Measurements from ENCODE around the gene RNF103. TPM values are rescaled to one million over a fixed set of nuclear protein-coding genes. Genes with fewer than 3 reads are reported as not detected.

The RNF103 gene
- total RNA-seq, 1 donor from 2014 or later: 13.8 TPM

DNA sequence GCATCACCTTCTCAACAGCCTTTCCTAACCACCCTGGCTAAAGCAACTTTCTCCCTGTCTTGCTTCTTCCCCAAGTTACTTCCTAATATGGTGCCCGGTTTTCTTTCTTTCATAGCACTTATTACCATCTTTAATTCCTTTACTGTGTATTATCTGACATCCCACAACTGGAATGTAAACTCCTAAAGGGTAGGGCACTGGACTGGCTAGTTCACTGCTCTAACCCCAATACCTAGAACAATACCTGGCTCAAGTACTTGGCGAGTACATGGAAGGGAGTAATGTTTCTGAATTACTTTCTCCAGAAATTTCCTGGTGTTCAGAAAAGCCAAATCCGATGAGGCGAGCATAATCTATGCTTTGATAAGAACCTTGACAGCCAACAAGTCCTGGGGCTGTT lies 22.7 kb upstream of the RNF103 start:
- Mint-ChIP-seq H3K27me3 (ENCODE audit: low read depth) (no peaks in the 10 kb centered on the region), H3K4me3 (no peak overlapping the region), H3K9me3 (peaks cover 15% of the 10 kb centered on the region), H3K27ac (ENCODE audit: unreplicated experiment) (no peak overlapping the region), H3K36me3 (ENCODE audit: low read depth) (peaks cover 6% of the 10 kb centered on the region), H3K4me1 (no peaks in the 10 kb centered on the region)
- TF ChIP-seq, protein P1, sequence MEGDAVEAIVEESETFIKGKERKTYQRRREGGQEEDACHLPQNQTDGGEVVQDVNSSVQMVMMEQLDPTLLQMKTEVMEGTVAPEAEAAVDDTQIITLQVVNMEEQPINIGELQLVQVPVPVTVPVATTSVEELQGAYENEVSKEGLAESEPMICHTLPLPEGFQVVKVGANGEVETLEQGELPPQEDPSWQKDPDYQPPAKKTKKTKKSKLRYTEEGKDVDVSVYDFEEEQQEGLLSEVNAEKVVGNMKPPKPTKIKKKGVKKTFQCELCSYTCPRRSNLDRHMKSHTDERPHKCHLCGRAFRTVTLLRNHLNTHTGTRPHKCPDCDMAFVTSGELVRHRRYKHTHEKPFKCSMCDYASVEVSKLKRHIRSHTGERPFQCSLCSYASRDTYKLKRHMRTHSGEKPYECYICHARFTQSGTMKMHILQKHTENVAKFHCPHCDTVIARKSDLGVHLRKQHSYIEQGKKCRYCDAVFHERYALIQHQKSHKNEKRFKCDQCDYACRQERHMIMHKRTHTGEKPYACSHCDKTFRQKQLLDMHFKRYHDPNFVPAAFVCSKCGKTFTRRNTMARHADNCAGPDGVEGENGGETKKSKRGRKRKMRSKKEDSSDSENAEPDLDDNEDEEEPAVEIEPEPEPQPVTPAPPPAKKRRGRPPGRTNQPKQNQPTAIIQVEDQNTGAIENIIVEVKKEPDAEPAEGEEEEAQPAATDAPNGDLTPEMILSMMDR (conservative IDR thresholded peaks at IDR 0.05): no peak
- DNase-seq (ENCODE audit: low read depth, low spot score): no peak

DNA sequence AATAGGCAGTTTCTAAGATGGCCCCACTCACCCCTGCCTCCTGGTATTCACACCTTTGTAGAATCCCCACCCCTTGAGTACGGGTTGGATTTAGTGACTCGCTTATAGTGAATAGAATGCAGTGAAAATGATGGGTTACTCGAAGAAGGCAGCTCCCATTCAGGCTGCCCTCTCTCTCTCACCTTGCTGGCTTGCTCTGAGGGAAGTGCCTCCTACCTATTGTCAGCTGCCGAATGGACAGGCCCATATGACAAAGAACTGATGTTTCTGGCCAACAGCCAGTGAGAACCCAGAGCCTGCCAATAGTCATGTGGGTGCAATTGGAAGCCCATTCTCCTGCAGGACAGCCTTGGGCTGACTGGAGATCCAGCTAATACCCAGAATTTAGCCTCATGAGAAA lies 22.1 kb upstream of the RNF103 start:
- Mint-ChIP-seq H3K9me3 (peaks cover 15% of the 10 kb centered on the region), H3K36me3 (ENCODE audit: low read depth) (peaks cover 6% of the 10 kb centered on the region), H3K27ac (ENCODE audit: unreplicated experiment) (no peak overlapping the region), H3K4me3 (no peak overlapping the region), H3K27me3 (ENCODE audit: low read depth) (no peaks in the 10 kb centered on the region), H3K4me1 (no peaks in the 10 kb centered on the region)
- DNase-seq (ENCODE audit: low read depth, low spot score): no peak
- TF ChIP-seq, protein P1 (conservative IDR thresholded peaks at IDR 0.05): no peak

DNA sequence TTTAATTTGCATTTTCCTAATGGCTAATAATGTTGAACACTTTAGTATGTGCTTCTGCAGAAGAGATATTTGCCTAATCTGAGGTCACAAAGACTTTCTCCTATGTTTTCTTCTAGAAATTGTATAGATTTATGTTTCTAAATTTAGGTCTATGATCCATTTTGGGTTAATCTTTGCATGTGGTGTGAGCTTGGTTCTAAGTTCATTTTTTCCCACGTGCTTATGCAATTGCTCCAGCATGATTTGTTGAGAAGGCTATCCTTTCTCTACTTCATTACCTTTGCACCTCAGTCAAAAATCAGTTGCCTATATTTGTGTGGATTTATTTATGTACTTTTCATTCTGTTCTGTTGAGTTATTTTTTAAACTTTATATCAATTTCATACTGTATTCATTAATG lies 15.0 kb upstream of the RNF103 start:
- no peak for DNase-seq (ENCODE audit: low read depth, low spot score)
- TF ChIP-seq, protein P1 (conservative IDR thresholded peaks at IDR 0.05): no peak
- H3K4me3 Mint-ChIP-seq: no peak overlapping the region
- no peaks in the 10 kb centered on the region for H3K9me3 Mint-ChIP-seq
- peaks cover 2% of the 10 kb centered on the region for H3K4me1 Mint-ChIP-seq
- H3K27ac Mint-ChIP-seq (ENCODE audit: unreplicated experiment): no peak overlapping the region
- H3K36me3 Mint-ChIP-seq (ENCODE audit: low read depth): peaks cover 2% of the 10 kb centered on the region
- no peaks in the 10 kb centered on the region for H3K27me3 Mint-ChIP-seq (ENCODE audit: low read depth)

DNA sequence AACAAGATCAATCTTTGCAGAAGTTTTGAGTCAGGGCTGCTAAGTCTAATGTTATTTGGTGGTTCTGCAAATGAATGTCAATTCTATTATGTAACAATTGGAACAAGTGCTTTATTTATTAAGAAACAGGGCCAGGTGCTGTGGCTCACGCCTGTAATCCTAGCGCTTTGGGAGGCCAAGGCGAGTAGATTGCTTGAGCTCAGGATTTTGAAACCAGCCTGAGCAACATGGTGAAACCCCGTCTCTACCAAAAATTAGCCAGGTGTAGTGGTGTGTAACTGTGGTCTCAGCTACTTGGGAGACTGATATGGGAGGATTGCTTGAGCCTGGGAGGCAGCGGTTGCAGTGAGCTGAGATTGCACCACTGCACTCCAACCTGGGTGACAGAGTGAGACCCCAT lies 13.2 kb upstream of the RNF103 start:
- H3K27me3 Mint-ChIP-seq (ENCODE audit: low read depth): no peaks in the 10 kb centered on the region
- no peak for DNase-seq (ENCODE audit: low read depth, low spot score)
- H3K27ac Mint-ChIP-seq (ENCODE audit: unreplicated experiment): no peak overlapping the region
- H3K4me1 Mint-ChIP-seq: peaks cover 3% of the 10 kb centered on the region
- TF ChIP-seq, protein P1 (conservative IDR thresholded peaks at IDR 0.05): no peak
- H3K4me3 Mint-ChIP-seq: no peak overlapping the region
- no peaks in the 10 kb centered on the region for H3K9me3 Mint-ChIP-seq
- peaks cover 2% of the 10 kb centered on the region for H3K36me3 Mint-ChIP-seq (ENCODE audit: low read depth)

DNA sequence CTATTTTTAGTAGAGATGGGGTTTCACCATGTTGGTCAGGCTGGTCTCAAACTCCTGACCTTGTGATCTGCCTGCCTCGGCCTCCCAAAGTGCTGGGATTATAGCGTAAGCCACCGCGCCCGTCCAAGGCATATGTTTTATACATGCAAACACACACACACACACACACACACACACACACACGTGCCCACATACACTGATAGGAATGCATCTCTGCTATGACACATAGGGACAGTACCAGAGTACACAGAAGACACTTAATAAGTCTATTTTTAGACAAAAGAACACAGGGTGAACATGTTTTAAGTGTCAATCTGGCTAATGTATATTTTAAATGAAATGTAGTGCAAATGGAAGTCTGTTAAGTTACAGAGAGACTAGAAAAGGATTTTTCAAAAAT lies 10.7 kb upstream of the RNF103 start:
- peaks cover 7% of the 10 kb centered on the region for H3K4me1 Mint-ChIP-seq

More for the DNA sequence above, 10.7 kb upstream of the RNF103 start:
- Mint-ChIP-seq H3K36me3 (ENCODE audit: low read depth) (no peaks in the 10 kb centered on the region), H3K4me3 (no peak overlapping the region), H3K27ac (ENCODE audit: unreplicated experiment) (no peak overlapping the region), H3K27me3 (ENCODE audit: low read depth) (no peaks in the 10 kb centered on the region), H3K9me3 (no peaks in the 10 kb centered on the region)
- TF ChIP-seq, protein P1 (conservative IDR thresholded peaks at IDR 0.05): no peak
- DNase-seq (ENCODE audit: low read depth, low spot score): no peak

Measured in neural crest cell (in vitro differentiated cells).